NCI-H1048 (cell line): ENCODE data around the gene TRIM44.
A peak's percentile ranks its signal among the peaks of the same experiment; 100 is the strongest.

Source experiments
- DNase-seq: peaks from one replicate; lab custom pipeline; 2025; lab: John Stamatoyannopoulos, UW

TRIM44 gene

GRCh38 chr11:35662649-35663407 lies at the start of gene TRIM44:
Gene TRIM44, plus strand, starts transcription at chr11:35662775. Its CDS starts 337 bp downstream, at chr11:35663112.
- DNase-seq = peak; percentile 34

- no peak for DNase-seq
Observed at GRCh38 chr11:35614939-35615569, 47.5 kb upstream of the TRIM44 start.

GRCh38 chr11:35615921-35616900 lies 46.4 kb upstream of the TRIM44 start:
- no peak for DNase-seq

GRCh38 chr11:35617316-35617686 lies 45.3 kb upstream of the TRIM44 start:
- DNase-seq = no peak

GRCh38 chr11:35617687-35618496 lies 44.7 kb upstream of the TRIM44 start, which contains the start of gene FJX1:
Gene FJX1, plus strand, starts transcription at chr11:35618460. Its CDS starts 177 bp downstream, at chr11:35618637.
- no peak for DNase-seq

- no peak for DNase-seq
Observed at GRCh38 chr11:35618497-35619115, 44.0 kb upstream of the TRIM44 start.

GRCh38 chr11:35619116-35619854 lies 43.3 kb upstream of the TRIM44 start:
- DNase-seq = no peak

GRCh38 chr11:35619855-35620640 lies 42.5 kb upstream of the TRIM44 start:
- no peak for DNase-seq

- no peak for DNase-seq
Observed at GRCh38 chr11:35620795-35621194, 41.8 kb upstream of the TRIM44 start.

GRCh38 chr11:35621620-35622019 lies 41.0 kb upstream of the TRIM44 start:
- no peak for DNase-seq

- no peak for DNase-seq
Observed at GRCh38 chr11:35622070-35622469, 40.5 kb upstream of the TRIM44 start.

- DNase-seq = no peak
Observed at GRCh38 chr11:35623621-35624168, 38.9 kb upstream of the TRIM44 start.

- no peak for DNase-seq
Observed at GRCh38 chr11:35624316-35624715, 38.3 kb upstream of the TRIM44 start.

- DNase-seq = no peak
Observed at GRCh38 chr11:35624781-35625180, 37.8 kb upstream of the TRIM44 start.

- no peak for DNase-seq
Observed at GRCh38 chr11:35626501-35626900, 36.1 kb upstream of the TRIM44 start.

- no peak for DNase-seq
Observed at GRCh38 chr11:35629511-35629910, 33.1 kb upstream of the TRIM44 start.

GRCh38 chr11:35629914-35630313 lies 32.7 kb upstream of the TRIM44 start:
- no peak for DNase-seq

GRCh38 chr11:35631891-35632290 lies 30.7 kb upstream of the TRIM44 start:
- DNase-seq = no peak

GRCh38 chr11:35632301-35632700 lies 30.3 kb upstream of the TRIM44 start:
- DNase-seq = no peak
